Choroid plexus epithelial cell (primary cell): ENCODE measurements around the gene PAOX.

Source experiments
- DNase-seq: peaks from one replicate; pipeline ENCODE4 v3.0.0-alpha.2; 2010; ENCODE audit warnings: low read depth
- H3K4me3 ChIP-seq: 2 replicates; pipeline ENCODE4 v1.5.1; 2011; ENCODE audit warnings: low read depth, mild to moderate bottlenecking, control low read depth, low read length, moderate library complexity
- CTCF ChIP-seq: conservative IDR thresholded peaks from 2 replicates; pipeline ENCODE4 v1.5.1; 2011; ENCODE audit warnings: low read depth, mild to moderate bottlenecking, control low read depth, inconsistent platforms, low read length, moderate library complexity

Gene PAOX

GRCh38 chr10:133396035-133396624 lies 17.1 kb downstream of the PAOX start:
- no peak for TF ChIP-seq CTCF
- no peak for DNase-seq
- no peak overlapping the region for H3K4me3 ChIP-seq

- H3K4me3 ChIP-seq: no peak overlapping the region
- no peak for TF ChIP-seq CTCF
- peak; percentile 42 for DNase-seq
These were observed 18.9 kb downstream of the PAOX start for GRCh38 chr10:133397938-133398337.

- TF ChIP-seq CTCF: no peak
- H3K4me3 ChIP-seq: no peak overlapping the region
- no peak for DNase-seq
These were observed 20.1 kb downstream of the PAOX start for GRCh38 chr10:133399123-133399601.

GRCh38 chr10:133400624-133401424 lies 21.8 kb downstream of the PAOX start:
- no peak overlapping the region for H3K4me3 ChIP-seq
- TF ChIP-seq CTCF: no peak
- peak; percentile 18 for DNase-seq

GRCh38 chr10:133401500-133401899 lies 22.4 kb downstream of the PAOX start:
- no peak for TF ChIP-seq CTCF
- no peak for DNase-seq

GRCh38 chr10:133401981-133402725 lies 23.1 kb downstream of the PAOX start:
- no peak for TF ChIP-seq CTCF
- no peak overlapping the region for H3K4me3 ChIP-seq
- DNase-seq: no peak

More at GRCh38 chr10:133401500-133401899, 22.4 kb downstream of the PAOX start:
- H3K4me3 ChIP-seq: no peak overlapping the region
